Thymus (tissue), 11 donors: ENCODE measurements around the gene NXN. TPM values are rescaled to one million over a fixed set of nuclear protein-coding genes. Genes with fewer than 3 reads are reported as not detected.
"Not testable (repeated sequence)": the region's sequence is repeated elsewhere in the genome, so short reads cannot be mapped to it uniquely, and the experiment has no call there.

ENCODE experiments used
- DNase-seq, 9 donors: peaks; one replicate each; pipeline ENCODE4 v3.0.0-alpha.2; 2013; ENCODE audit warnings: low spot score in 9 of 9, low read depth in 6 of 9, missing footprints in 1 of 9
- H3K27ac ChIP-seq, 2 donors: one replicate each; pipeline ENCODE4 v1.5.1; 2013; ENCODE audit warnings: control low read depth in 1 of 2, low read depth in 1 of 2, low read length in 1 of 2, mild to moderate bottlenecking in 1 of 2, moderate library complexity in 1 of 2
- H3K27me3 ChIP-seq, 2 donors: one replicate each; pipeline ENCODE4 v1.5.1; 2013; ENCODE audit warnings: low read length in 1 of 2; ENCODE audit not compliant: control insufficient read depth in 2 of 2, insufficient read depth in 1 of 2
- H3K36me3 ChIP-seq, 2 donors: one replicate each; pipeline ENCODE4 v1.5.1; 2013; ENCODE audit warnings: low read length in 1 of 2, mild to moderate bottlenecking in 1 of 2, moderate library complexity in 1 of 2; ENCODE audit not compliant: control insufficient read depth in 2 of 2, insufficient read depth in 2 of 2
- H3K4me1 ChIP-seq, 2 donors: one replicate each; pipeline ENCODE4 v1.5.1; 2013; ENCODE audit warnings: low read length in 2 of 2; ENCODE audit not compliant: control insufficient read depth in 2 of 2, insufficient read depth in 2 of 2
- H3K4me3 ChIP-seq, 2 donors: one replicate each; pipeline ENCODE4 v1.5.1; 2013; ENCODE audit warnings: low read length in 2 of 2, control low read depth in 1 of 2, mild to moderate bottlenecking in 1 of 2
- H3K9me3 ChIP-seq, 2 donors: one replicate each; pipeline ENCODE4 v1.5.1; 2013; ENCODE audit warnings: low read length in 1 of 2, mild to moderate bottlenecking in 1 of 2; ENCODE audit not compliant: control insufficient read depth in 2 of 2, insufficient read depth in 1 of 2
- WGBS: extraction: QIAGEN DNeasy Blood & Tissue Kit; methylation state at CpG from one replicate; pipeline ENCODE4 v1.1.7; 2013; 5-methylcytosine and 5-hydroxymethylcytosine counted together
- polyA plus RNA-seq: library from polyadenylated mRNA; stranded (reverse); fragments of 200-250 nt; gene quantifications from one replicate; pipeline ENCODE4 v1.2.3, GENCODE V29; 2013
- total RNA-seq: library from RNA; stranded (reverse); fragments of 120-200 nt; gene quantifications from one replicate; pipeline ENCODE4 v1.2.4, GENCODE V29; 2013
- donor health status: healthy.

The NXN gene
- total and polyA plus RNA-seq, 2 donors: 16.8 to 25.7 TPM

DNA sequence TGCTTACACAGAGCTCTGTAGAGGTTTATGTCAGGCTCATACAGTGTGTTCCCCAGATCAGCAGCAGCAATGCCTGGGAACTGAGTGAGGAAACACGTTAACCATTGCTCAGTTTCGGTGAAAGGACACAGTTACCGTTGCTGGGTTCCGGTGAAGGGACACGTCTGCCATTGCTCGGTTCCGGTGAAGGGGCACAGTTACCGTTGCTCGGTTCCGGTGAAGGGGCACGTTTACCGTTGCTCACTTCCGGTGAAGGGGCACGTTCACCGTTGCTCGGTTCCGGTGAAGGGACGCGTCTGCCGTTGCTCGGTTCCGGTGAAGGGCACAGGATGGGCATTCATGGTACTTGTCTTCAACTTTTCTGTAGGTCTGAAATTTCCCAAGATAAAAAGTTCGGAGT, 115.7 kb downstream of the NXN start:
- Histone ChIP-seq H3K27ac (no peak overlapping the region), H3K9me3 (no peaks in the 10 kb centered on the region), H3K36me3 (no peaks in the 10 kb centered on the region), H3K4me1 (peaks cover 0 to 3% of the 10 kb centered on the region in 2 donors), H3K27me3 (peaks cover 0 to 8% of the 10 kb centered on the region in 2 donors), H3K4me3 (no peak overlapping the region)
- WGBS: 92% methylated on average over 23 of the region's 23 CpGs
- DNase-seq: no peak

DNA sequence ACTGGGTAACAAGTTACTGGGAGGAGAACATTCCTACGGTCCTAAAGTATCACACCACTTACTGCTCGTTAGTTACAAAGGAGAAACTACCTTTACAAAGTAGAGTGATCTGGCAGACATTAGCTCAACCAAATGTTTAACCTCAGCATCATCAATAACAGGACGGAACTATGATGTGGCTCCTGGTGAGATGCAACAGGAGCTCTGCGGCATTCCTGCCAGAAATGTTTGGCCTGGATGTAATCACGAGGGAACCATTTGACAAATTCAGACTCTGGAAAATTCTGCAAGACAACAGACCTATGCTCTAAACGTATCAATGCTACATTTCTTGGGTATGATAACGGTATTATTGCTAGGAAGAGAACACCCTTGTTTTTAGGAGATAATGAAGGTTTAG, 117.0 kb downstream of the NXN start:
- DNase-seq: no peak
- Histone ChIP-seq H3K27ac (no peak overlapping the region), H3K27me3 (peaks cover 0 to 8% of the 10 kb centered on the region in 2 donors), H3K4me3 (no peak overlapping the region), H3K4me1 (peaks cover 0 to 6% of the 10 kb centered on the region in 2 donors), H3K9me3 (no peaks in the 10 kb centered on the region), H3K36me3 (no peaks in the 10 kb centered on the region)
- 94% methylated on average over 7 of the region's 7 CpGs for WGBS

DNA sequence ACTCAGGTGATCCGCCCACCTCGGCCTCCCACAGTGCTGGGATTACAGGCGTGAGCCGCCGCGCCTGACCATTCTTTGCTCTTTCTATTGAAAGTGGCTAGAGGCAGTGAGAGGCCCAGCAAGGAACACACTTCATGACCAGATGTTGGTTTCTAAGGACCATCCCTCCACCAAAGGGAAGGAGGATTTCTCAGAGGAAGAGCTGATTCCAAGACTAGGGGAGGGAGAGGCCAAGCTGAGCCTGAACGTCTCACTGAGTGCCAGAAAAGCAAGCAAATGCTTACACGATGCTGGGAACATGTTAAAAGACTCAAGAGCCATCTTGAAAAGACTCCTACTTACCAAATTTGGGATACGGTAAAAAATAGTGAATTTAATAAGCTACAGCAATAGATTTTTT, 118.2 kb downstream of the NXN start:
- no peak for DNase-seq
- Histone ChIP-seq H3K27ac (no peak overlapping the region), H3K27me3 (peaks cover 0 to 8% of the 10 kb centered on the region in 2 donors), H3K4me3 (no peak overlapping the region), H3K36me3 (no peaks in the 10 kb centered on the region), H3K9me3 (no peaks in the 10 kb centered on the region), H3K4me1 (peaks cover 0 to 6% of the 10 kb centered on the region in 2 donors)
- 95% methylated on average over 9 of the region's 9 CpGs for WGBS

DNA sequence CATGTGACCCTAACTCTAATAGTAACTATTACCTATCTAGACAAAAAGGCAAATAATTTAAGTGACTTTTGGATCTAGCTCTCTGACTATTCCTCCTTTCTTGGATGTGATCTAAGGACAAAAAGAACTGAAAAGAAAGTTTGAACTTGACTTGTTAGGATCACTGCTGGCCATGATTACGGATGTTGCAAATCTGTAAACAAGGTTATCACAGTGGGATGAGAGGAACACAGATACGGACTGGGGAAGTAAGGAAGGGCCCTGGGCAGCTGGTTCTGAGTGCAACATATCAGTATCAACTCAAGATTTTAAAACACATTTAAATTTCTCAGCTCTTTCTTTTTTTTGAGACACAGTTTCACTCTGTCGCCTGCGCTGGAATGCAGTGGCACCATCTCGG, 118.8 kb downstream of the NXN start:
- H3K4me1 ChIP-seq: peaks cover 0 to 6% of the 10 kb centered on the region in 2 donors
- 95% methylated on average over 5 of the region's 5 CpGs for WGBS
- no peak for DNase-seq
- no peaks in the 10 kb centered on the region for H3K36me3 ChIP-seq
- H3K27ac ChIP-seq: no peak overlapping the region
- no peaks in the 10 kb centered on the region for H3K9me3 ChIP-seq
- H3K4me3 ChIP-seq: no peak overlapping the region
- peaks cover 0 to 8% of the 10 kb centered on the region in 2 donors for H3K27me3 ChIP-seq

GRCh38 chr17:859824-860195, 119.8 kb downstream of the NXN start:
- WGBS: 86% methylated on average over 4 of the region's 4 CpGs
- Histone ChIP-seq H3K4me1 (peaks cover 0 to 6% of the 10 kb centered on the region in 2 donors), H3K27ac (peak overlapping the region; percentile 70 to 73), H3K36me3 (no peaks in the 10 kb centered on the region), H3K9me3 (no peaks in the 10 kb centered on the region), H3K4me3 (no peak overlapping the region), H3K27me3 (peaks cover 0 to 6% of the 10 kb centered on the region in 2 donors)
- no peak for DNase-seq

DNA sequence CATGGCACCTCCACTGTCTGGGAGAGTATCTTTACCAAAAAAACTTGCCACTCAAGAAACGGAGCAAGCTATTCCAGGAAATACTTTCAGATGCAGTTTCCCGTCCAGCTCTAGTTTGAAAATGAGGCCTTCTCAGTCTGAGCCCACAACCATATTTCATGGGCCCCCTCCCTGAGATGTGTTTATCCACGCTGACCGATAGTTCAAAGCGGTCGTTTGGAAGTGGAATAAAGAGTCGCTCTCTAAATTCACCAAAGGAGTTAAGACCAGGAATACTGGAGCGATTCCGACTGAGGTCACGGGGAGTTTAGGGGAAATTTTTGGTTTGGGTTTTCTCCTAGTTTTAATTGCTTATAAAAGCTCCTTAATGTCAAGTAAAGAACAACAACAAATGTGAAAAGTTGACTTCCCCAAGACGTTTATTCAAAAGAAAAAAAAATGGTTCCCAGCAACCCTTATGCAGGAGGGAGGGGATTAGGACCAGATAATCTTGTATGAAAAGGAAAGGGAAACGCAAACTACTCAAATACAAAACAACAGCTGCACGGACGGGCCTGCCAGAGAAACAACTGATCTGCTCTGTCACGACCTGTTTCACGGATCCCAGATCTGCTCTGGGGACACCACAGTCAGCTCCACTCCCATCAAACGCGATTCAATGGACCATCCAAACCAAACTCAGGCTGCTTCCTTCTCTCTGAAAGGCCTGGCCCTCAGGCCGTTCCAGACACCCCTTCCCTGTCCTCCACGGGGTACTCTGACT, 120.3 kb downstream of the NXN start:
- no peak for DNase-seq
- H3K27me3 ChIP-seq: peaks cover 0 to 3% of the 10 kb centered on the region in 2 donors
- peaks cover 0 to 6% of the 10 kb centered on the region in 2 donors for H3K4me1 ChIP-seq
- no peaks in the 10 kb centered on the region for H3K9me3 ChIP-seq
- H3K36me3 ChIP-seq: no peaks in the 10 kb centered on the region
- WGBS: 86% methylated on average over 20 of the region's 20 CpGs
- H3K27ac ChIP-seq: peak overlapping the region; percentile 70 to 73
- H3K4me3 ChIP-seq: no peak overlapping the region

GRCh38 chr17:856149-856548, 123.4 kb downstream of the NXN start:
- DNase-seq: no peak
- no peaks in the 10 kb centered on the region for H3K36me3 ChIP-seq
- peaks cover 0 to 9% of the 10 kb centered on the region in 2 donors for H3K4me1 ChIP-seq
- no peaks in the 10 kb centered on the region for H3K27me3 ChIP-seq
- WGBS: 95% methylated on average over 7 of the region's 7 CpGs
- H3K9me3 ChIP-seq: no peaks in the 10 kb centered on the region
- H3K4me3 ChIP-seq: no peak overlapping the region
- no peak overlapping the region for H3K27ac ChIP-seq

- H3K4me1 ChIP-seq: peaks cover 0 to 9% of the 10 kb centered on the region in 2 donors
- WGBS: 86% methylated on average over 5 of the region's 5 CpGs
- peaks cover 0 to 2% of the 10 kb centered on the region in 2 donors for H3K27me3 ChIP-seq
- no peaks in the 10 kb centered on the region for H3K36me3 ChIP-seq
- no peak for DNase-seq
- H3K27ac ChIP-seq: no peak overlapping the region
- H3K4me3 ChIP-seq: no peak overlapping the region
- H3K9me3 ChIP-seq: no peaks in the 10 kb centered on the region
Observed at GRCh38 chr17:855569-855968, 124.0 kb downstream of the NXN start.

GRCh38 chr17:852850-853249, 126.7 kb downstream of the NXN start:
- not testable (repeated sequence) for DNase-seq, H3K27ac ChIP-seq, H3K4me3 ChIP-seq, H3K36me3 ChIP-seq, H3K9me3 ChIP-seq
- Histone ChIP-seq H3K4me1 (peaks cover 0 to 11% of the 10 kb centered on the region in 2 donors), H3K27me3 (peaks cover 0 to 14% of the 10 kb centered on the region in 2 donors)
- 97% methylated on average over 9 of the region's 9 CpGs for WGBS
